Body of pancreas (tissue), 4 donors: ENCODE measurements around the gene CEACAM1.

Experiments
- POLR2A ChIP-seq, 3 donors: fragments of 450-650 bp; IDR thresholded peaks; one replicate each; pipeline ENCODE4 v1.6.1; 2016; ENCODE audit warnings: antibody characterized with exemption in 3 of 3, mild to moderate bottlenecking in 2 of 3
- TF ChIP-seq, protein P1 (sequence below), 7 experiments: fragments of 450-650 bp in 4 of 7; fragments of 200-600 bp in 3 of 7; sonication (generic) in 3 of 7; IDR thresholded peaks; one replicate each; pipeline ENCODE4 v1.5.1; 2016 to 2019; ENCODE audit warnings: antibody characterized with exemption in 7 of 7

DNA sequence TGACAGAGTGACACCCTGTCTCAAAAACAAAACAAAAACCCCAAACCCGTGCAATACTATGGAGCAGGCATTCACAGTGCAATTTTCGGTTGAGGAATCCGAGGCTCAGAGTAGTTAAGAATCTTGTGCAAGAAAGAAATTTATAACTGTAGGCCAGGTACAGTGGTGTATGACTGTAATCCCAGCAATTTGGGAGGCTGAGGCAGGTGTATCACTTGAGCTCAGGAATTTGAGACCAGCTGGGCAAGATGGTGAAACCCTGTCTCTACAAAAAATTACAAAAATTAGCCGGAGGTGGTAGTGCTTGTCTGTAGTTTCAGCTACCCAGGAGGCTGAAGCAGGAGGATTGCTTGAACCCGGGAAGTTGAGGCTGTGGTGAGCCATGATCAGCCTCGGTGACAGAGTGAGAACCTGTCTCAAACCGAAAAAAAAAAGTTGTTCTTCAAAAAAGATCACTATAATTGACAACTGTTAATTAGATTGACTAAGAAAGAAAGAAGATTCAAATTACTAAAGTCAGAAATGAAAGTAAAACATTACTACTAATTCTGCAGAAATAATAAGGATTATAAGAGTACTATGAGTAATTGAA, 12.9 kb downstream of the CEACAM1 start:
- TF ChIP-seq, protein P1, sequence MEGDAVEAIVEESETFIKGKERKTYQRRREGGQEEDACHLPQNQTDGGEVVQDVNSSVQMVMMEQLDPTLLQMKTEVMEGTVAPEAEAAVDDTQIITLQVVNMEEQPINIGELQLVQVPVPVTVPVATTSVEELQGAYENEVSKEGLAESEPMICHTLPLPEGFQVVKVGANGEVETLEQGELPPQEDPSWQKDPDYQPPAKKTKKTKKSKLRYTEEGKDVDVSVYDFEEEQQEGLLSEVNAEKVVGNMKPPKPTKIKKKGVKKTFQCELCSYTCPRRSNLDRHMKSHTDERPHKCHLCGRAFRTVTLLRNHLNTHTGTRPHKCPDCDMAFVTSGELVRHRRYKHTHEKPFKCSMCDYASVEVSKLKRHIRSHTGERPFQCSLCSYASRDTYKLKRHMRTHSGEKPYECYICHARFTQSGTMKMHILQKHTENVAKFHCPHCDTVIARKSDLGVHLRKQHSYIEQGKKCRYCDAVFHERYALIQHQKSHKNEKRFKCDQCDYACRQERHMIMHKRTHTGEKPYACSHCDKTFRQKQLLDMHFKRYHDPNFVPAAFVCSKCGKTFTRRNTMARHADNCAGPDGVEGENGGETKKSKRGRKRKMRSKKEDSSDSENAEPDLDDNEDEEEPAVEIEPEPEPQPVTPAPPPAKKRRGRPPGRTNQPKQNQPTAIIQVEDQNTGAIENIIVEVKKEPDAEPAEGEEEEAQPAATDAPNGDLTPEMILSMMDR (IDR thresholded peaks at IDR 0.05), result no peak
- no peak for TF ChIP-seq POLR2A (IDR thresholded peaks at IDR 0.05)
